KMS-11 (cell line): Measurements from ENCODE around the gene MRPL23.

ENCODE experiments used
- H2AFZ ChIP-seq: fragments of 200-600 bp; sonication (generic); 2 replicates; pipeline ENCODE4 v1.6.1; 2016; ENCODE audit warnings: antibody characterized with exemption, mixed run types, low read depth
- H3K27ac ChIP-seq: fragments of 200-600 bp; sonication (generic); 2 replicates; pipeline ENCODE4 v1.6.1; 2016; ENCODE audit warnings: mild to moderate bottlenecking, mixed run types
- H3K27me3 ChIP-seq: fragments of 200-600 bp; sonication (generic); 2 replicates; pipeline ENCODE4 v1.6.1; 2017; ENCODE audit warnings: mild to moderate bottlenecking, low read depth, mixed run types, moderate library complexity; ENCODE audit not compliant: insufficient read depth
- H3K36me3 ChIP-seq: fragments of 200-600 bp; sonication (generic); 2 replicates; pipeline ENCODE4 v1.6.1; 2017; ENCODE audit warnings: mild to moderate bottlenecking, mixed run types; ENCODE audit not compliant: insufficient read depth
- H3K4me1 ChIP-seq: fragments of 200-600 bp; sonication (generic); 2 replicates; pipeline ENCODE4 v1.6.1; 2016; ENCODE audit warnings: mild to moderate bottlenecking, low read depth, mixed run types; ENCODE audit not compliant: poor library complexity, severe bottlenecking
- H3K4me2 ChIP-seq: fragments of 200-600 bp; sonication (generic); 2 replicates; pipeline ENCODE4 v1.7.0; 2016; ENCODE audit warnings: mild to moderate bottlenecking, mixed run types
- H3K4me3 ChIP-seq: fragments of 200-600 bp; sonication (generic); IDR thresholded peaks from 2 replicates; pipeline ENCODE4 v1.6.1; 2017; ENCODE audit warnings: low read depth, low read length, mixed read lengths; ENCODE audit not compliant: insufficient read depth
- H3K79me2 ChIP-seq: fragments of 200-600 bp; sonication (generic); 2 replicates; pipeline ENCODE4 v1.6.1; 2016; ENCODE audit warnings: low read depth, mixed run types; ENCODE audit not compliant: insufficient read depth
- H3K9ac ChIP-seq: fragments of 200-600 bp; sonication (generic); 2 replicates; pipeline ENCODE4 v1.6.1; 2016; ENCODE audit warnings: mild to moderate bottlenecking, mixed run types
- H4K20me1 ChIP-seq: fragments of 200-600 bp; sonication (generic); 2 replicates; pipeline ENCODE4 v1.6.1; 2016; ENCODE audit warnings: mild to moderate bottlenecking, mixed run types; ENCODE audit not compliant: insufficient read depth
- CTCF ChIP-seq: fragments of 200-600 bp; sonication (generic); conservative IDR thresholded peaks from 2 replicates; pipeline ENCODE4 v1.6.1; 2017; ENCODE audit warnings: low read depth, mild to moderate bottlenecking, antibody characterized with exemption, low read length, moderate library complexity, mixed read lengths

Gene MRPL23

GRCh38 chr11:1928891-1929541 lies 18.1 kb upstream of the MRPL23 start:
- TF ChIP-seq CTCF, result no peak
- no peak overlapping the region for H3K9ac ChIP-seq
- peaks cover 93% of the 10 kb centered on the region for H3K27me3 ChIP-seq
- H3K4me3 ChIP-seq, result no peak overlapping the region
- H3K4me1 ChIP-seq, result no peaks in the 10 kb centered on the region
- no peaks in the 10 kb centered on the region for H3K79me2 ChIP-seq
- no peaks in the 10 kb centered on the region for H4K20me1 ChIP-seq
- H3K36me3 ChIP-seq, result no peaks in the 10 kb centered on the region
- H3K27ac ChIP-seq, result no peak overlapping the region
- H2AFZ ChIP-seq, result no peak overlapping the region
- no peak overlapping the region for H3K4me2 ChIP-seq

GRCh38 chr11:1929621-1930461 lies 17.3 kb upstream of the MRPL23 start:
- Histone ChIP-seq H3K4me1 (no peaks in the 10 kb centered on the region), H3K4me2 (no peak overlapping the region), H2AFZ (no peak overlapping the region), H3K36me3 (no peaks in the 10 kb centered on the region), H3K27ac (no peak overlapping the region), H3K4me3 (no peak overlapping the region), H3K27me3 (peaks cover 92% of the 10 kb centered on the region), H4K20me1 (no peaks in the 10 kb centered on the region), H3K79me2 (no peaks in the 10 kb centered on the region), H3K9ac (no peak overlapping the region)
- TF ChIP-seq CTCF, result no peak

- no peaks in the 10 kb centered on the region for H4K20me1 ChIP-seq
- H3K4me2 ChIP-seq, result no peak overlapping the region
- peaks cover 91% of the 10 kb centered on the region for H3K27me3 ChIP-seq
- no peaks in the 10 kb centered on the region for H3K36me3 ChIP-seq
- TF ChIP-seq CTCF, result no peak
- no peak overlapping the region for H3K4me3 ChIP-seq
- H3K4me1 ChIP-seq, result no peaks in the 10 kb centered on the region
- no peak overlapping the region for H2AFZ ChIP-seq
- H3K9ac ChIP-seq, result no peak overlapping the region
- H3K27ac ChIP-seq, result no peak overlapping the region
- H3K79me2 ChIP-seq, result no peaks in the 10 kb centered on the region
These were observed 16.7 kb upstream of the MRPL23 start for GRCh38 chr11:1930462-1930830.

GRCh38 chr11:1931341-1932104 lies 15.6 kb upstream of the MRPL23 start:
- Histone ChIP-seq H3K36me3 (no peaks in the 10 kb centered on the region), H3K4me1 (no peaks in the 10 kb centered on the region), H3K27me3 (peaks cover 90% of the 10 kb centered on the region), H3K79me2 (no peaks in the 10 kb centered on the region), H2AFZ (no peak overlapping the region), H3K27ac (no peak overlapping the region), H4K20me1 (no peaks in the 10 kb centered on the region), H3K4me2 (no peak overlapping the region), H3K9ac (no peak overlapping the region), H3K4me3 (no peak overlapping the region)
- no peak for TF ChIP-seq CTCF
